Heart left ventricle (tissue), 16 donors: ENCODE data around the gene FUBP3. TPM values are rescaled to one million over a fixed set of nuclear protein-coding genes. Genes with fewer than 3 reads are reported as not detected.

ENCODE experiments used
- ATAC-seq, 4 donors: fragments of 200-7000 bp; cut with Tn5 transposase; one replicate each; pipeline ENCODE4 v1.9.1; 2020 to 2022; ENCODE audit warnings: moderate library complexity in 4 of 4, mild to moderate bottlenecking in 3 of 4, moderate number of reproducible peaks in 1 of 4
- DNase-seq, 5 donors: peaks; one replicate each; pipeline ENCODE4 v3.0.0-alpha.2; 2020
- H3K27ac ChIP-seq, 12 donors: fragments of 200-600 bp; sonication (generic) in 4 of 12; one replicate each; pipeline versions ENCODE4 v1.5.0 to v1.8.0; 2016 to 2022; ENCODE audit warnings: mild to moderate bottlenecking in 2 of 12
- H3K27me3 ChIP-seq, 9 donors: fragments of 200-600 bp; sonication (generic) in 2 of 9; one replicate each; pipeline versions ENCODE4 v1.5.1 to v1.8.0; 2016 to 2022; ENCODE audit warnings: mild to moderate bottlenecking in 3 of 9
- H3K36me3 ChIP-seq, 9 donors: fragments of 200-600 bp; sonication (generic) in 2 of 9; one replicate each; pipeline versions ENCODE4 v1.5.0 to v1.8.0; 2018 to 2022; ENCODE audit warnings: mild to moderate bottlenecking in 2 of 9
- H3K4me1 ChIP-seq, 12 donors: fragments of 200-600 bp; sonication (generic) in 4 of 12; one replicate each; pipeline versions ENCODE4 v1.5.0 to v1.8.0; 2016 to 2022; ENCODE audit warnings: mild to moderate bottlenecking in 3 of 12
- H3K4me3 ChIP-seq, 12 donors: fragments of 200-600 bp; sonication (generic) in 4 of 12; one replicate each; pipeline versions ENCODE4 v1.5.0 to v1.8.0; 2017 to 2022; ENCODE audit warnings: mild to moderate bottlenecking in 9 of 12, moderate library complexity in 4 of 12
- H3K9me3 ChIP-seq, 12 donors: fragments of 200-600 bp; sonication (generic) in 4 of 12; one replicate each; pipeline versions ENCODE4 v1.5.0 to v1.8.0; 2016 to 2022; ENCODE audit warnings: mild to moderate bottlenecking in 1 of 12
- POLR2A ChIP-seq, 2 donors: fragments of 450-650 bp; IDR thresholded peaks; one replicate each; pipeline ENCODE4 v1.6.1; 2017; ENCODE audit warnings: antibody characterized with exemption in 2 of 2, mild to moderate bottlenecking in 2 of 2, moderate library complexity in 2 of 2
- WGBS, 4 donors: extraction: QIAGEN DNeasy Blood & Tissue Kit in 2 of 4; methylation state at CpG; one replicate each; pipeline versions ENCODE4 v1.1.5 to v1.1.7; 2013 to 2018; 5-methylcytosine and 5-hydroxymethylcytosine counted together
- intact Hi-C, 10 donors: fragments of 100-400 bp; cut with DNase I; formaldehyde crosslinking; loops; one replicate each; pipeline versions ENCODE4 v1.11.1 to v1.14.2; 2022
- polyA plus RNA-seq, 2 donors: library from polyadenylated mRNA; stranded (reverse); fragments of 200-250 nt; gene quantifications; one replicate each; pipeline ENCODE4 v1.2.3, GENCODE V29; 2013
- total RNA-seq, 9 donors: library from RNA; depleted of rRNA in 2 of 9; stranded (reverse); fragments of >200 nt in 2 of 9; fragmentation: NEBNext Ultra II Directional in 3 of 9; extraction: Animal tissue kit (Norgen Biotek cat#: 25700) in 3 of 9; gene quantifications; one replicate each; pipeline versions ENCODE4 v1.1.0 to v1.2.4, GENCODE V29; 2016 to 2023
- TF ChIP-seq, protein P1 (sequence below), 12 donors: fragments of 200-600 bp; sonication (generic) in 4 of 12; IDR thresholded peaks; one replicate each; pipeline versions ENCODE4 v1.5.0 to v1.8.0; 2018 to 2022; ENCODE audit warnings: antibody characterized with exemption in 12 of 12, mild to moderate bottlenecking in 5 of 12
- donor health status: ischemic (EF 13 %, LVEDD 7.1; RV severe dilation, severe dysfunction).
- donor health status: healthy with polysubstance abuse.
- donor health status: DM: no; HTN: yes; CAD: no.
- donor health status: DM: no; HTN: no; CAD: no.
- donor health status: ischemic (EF 25% LVEDD 6.9; RV normal size, moderate dysfunction).
- donor health status: ischemic (EF 25% LVEDD 5.7; RV mildly dilated, moderate dysfunction).
- donor health status: healthy.
- donor health status: DM: yes; HTN: yes; CAD: no.
- donor health status: ischemic (EF 35%, LVEDD 5.7; RV mildly dilated, moderate dysfunction).
- donor health status: nonischemic (EF 11% LVEDD 7.7; RV severe dilation, severe dysfunction).
- donor health status: DM: yes; HTN: yes; CAD: no.
- donor health status: PGD.
- donor health status: ischemic (EF 29% LVEDD 5.4; RV normal size, mild dysfunction).
- donor health status: nonischemic (EF 23%, LVEDD 6.1; RV moderate dilation, normal function).

FUBP3 gene
- total and polyA plus RNA-seq, 11 donors, result 14.4 to 39.5 (median 24.8) TPM

GRCh38 chr9:130542457-130543228, 36.7 kb upstream of the FUBP3 start:
- DNase-seq (no peak), ATAC-seq (no peak)
- H3K36me3 ChIP-seq, result no peaks in the 10 kb centered on the region
- H3K4me3 ChIP-seq, result no peak overlapping the region
- H3K27me3 ChIP-seq, result peaks cover 0 to 37% (median 7%) of the 10 kb centered on the region in 9 donors
- H3K9me3 ChIP-seq, result no peaks in the 10 kb centered on the region
- 68 to 80% (median 69%) methylated on average over 7 of the region's 7 CpGs for WGBS, 4 donors
- TF ChIP-seq, protein P1, sequence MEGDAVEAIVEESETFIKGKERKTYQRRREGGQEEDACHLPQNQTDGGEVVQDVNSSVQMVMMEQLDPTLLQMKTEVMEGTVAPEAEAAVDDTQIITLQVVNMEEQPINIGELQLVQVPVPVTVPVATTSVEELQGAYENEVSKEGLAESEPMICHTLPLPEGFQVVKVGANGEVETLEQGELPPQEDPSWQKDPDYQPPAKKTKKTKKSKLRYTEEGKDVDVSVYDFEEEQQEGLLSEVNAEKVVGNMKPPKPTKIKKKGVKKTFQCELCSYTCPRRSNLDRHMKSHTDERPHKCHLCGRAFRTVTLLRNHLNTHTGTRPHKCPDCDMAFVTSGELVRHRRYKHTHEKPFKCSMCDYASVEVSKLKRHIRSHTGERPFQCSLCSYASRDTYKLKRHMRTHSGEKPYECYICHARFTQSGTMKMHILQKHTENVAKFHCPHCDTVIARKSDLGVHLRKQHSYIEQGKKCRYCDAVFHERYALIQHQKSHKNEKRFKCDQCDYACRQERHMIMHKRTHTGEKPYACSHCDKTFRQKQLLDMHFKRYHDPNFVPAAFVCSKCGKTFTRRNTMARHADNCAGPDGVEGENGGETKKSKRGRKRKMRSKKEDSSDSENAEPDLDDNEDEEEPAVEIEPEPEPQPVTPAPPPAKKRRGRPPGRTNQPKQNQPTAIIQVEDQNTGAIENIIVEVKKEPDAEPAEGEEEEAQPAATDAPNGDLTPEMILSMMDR (IDR thresholded peaks at IDR 0.05), result no peak
- no peak for TF ChIP-seq POLR2A (IDR thresholded peaks at IDR 0.05)
- H3K4me1 ChIP-seq, result peaks cover 0 to 2% (median 0%) of the 10 kb centered on the region in 12 donors
- no peak overlapping the region for H3K27ac ChIP-seq
- intact Hi-C loops, result no loop called here

DNA sequence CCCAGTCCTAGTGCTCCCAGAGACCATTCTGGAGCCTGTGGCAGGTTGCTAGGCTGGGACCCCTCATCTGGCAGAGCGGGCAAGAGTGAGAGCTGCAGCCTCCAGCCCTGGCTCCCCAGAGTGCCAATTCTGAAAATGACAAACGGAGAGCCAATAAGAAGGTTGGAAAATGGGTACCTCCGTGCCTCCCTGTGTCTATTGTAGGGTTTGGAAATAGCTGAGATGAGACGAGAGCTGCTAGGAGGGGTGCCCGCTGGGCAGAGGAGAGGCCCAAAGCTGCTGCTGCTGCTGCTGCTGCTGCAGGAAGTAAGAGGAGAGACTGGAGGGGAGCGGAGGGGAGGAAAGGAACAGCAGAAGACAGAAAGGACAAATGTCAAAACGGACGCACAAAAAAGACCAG, 36.0 kb upstream of the FUBP3 start:
- Histone ChIP-seq H3K27ac (no peak overlapping the region), H3K27me3 (peaks cover 0 to 34% (median 7%) of the 10 kb centered on the region in 9 donors), H3K9me3 (no peaks in the 10 kb centered on the region), H3K4me3 (no peak overlapping the region), H3K4me1 (no peaks in the 10 kb centered on the region), H3K36me3 (no peaks in the 10 kb centered on the region)
- WGBS, 4 donors, result 68 to 81% (median 76%) methylated on average over 8 of the region's 8 CpGs
- no peak for DNase-seq
- no peak for TF ChIP-seq POLR2A (IDR thresholded peaks at IDR 0.05)
- TF ChIP-seq, protein P1 (IDR thresholded peaks at IDR 0.05), result no peak
- no peak for ATAC-seq
- intact Hi-C loops, result no loop called here

GRCh38 chr9:130543859-130544258, 35.5 kb upstream of the FUBP3 start:
- ATAC-seq, result no peak
- WGBS, 4 donors, result 72 to 86% (median 79%) methylated on average over 6 of the region's 6 CpGs

GRCh38 chr9:130544364-130544763, 35.0 kb upstream of the FUBP3 start:
- no peak overlapping the region for H3K27ac ChIP-seq
- no peak overlapping the region for H3K4me3 ChIP-seq
- 59 to 70% (median 65%) methylated on average over 9 of the region's 9 CpGs for WGBS, 4 donors
- H3K4me1 ChIP-seq, result no peaks in the 10 kb centered on the region
- ATAC-seq (no peak), DNase-seq (no peak)
- peaks cover 0 to 6% (median 0%) of the 10 kb centered on the region in 12 donors for H3K9me3 ChIP-seq
- peaks cover 0 to 27% (median 5%) of the 10 kb centered on the region in 9 donors for H3K27me3 ChIP-seq
- H3K36me3 ChIP-seq, result no peaks in the 10 kb centered on the region
- TF ChIP-seq POLR2A (IDR thresholded peaks at IDR 0.05), result no peak
- TF ChIP-seq, protein P1 (IDR thresholded peaks at IDR 0.05), result no peak
- intact Hi-C loops, result no loop called here

More at GRCh38 chr9:130543859-130544258, 35.5 kb upstream of the FUBP3 start:
- TF ChIP-seq, protein P1 (IDR thresholded peaks at IDR 0.05), result no peak
- TF ChIP-seq POLR2A (IDR thresholded peaks at IDR 0.05), result no peak
- Histone ChIP-seq H3K36me3 (no peaks in the 10 kb centered on the region), H3K27me3 (peaks cover 0 to 29% (median 6%) of the 10 kb centered on the region in 9 donors), H3K4me1 (no peaks in the 10 kb centered on the region), H3K27ac (no peak overlapping the region), H3K4me3 (no peak overlapping the region), H3K9me3 (peaks cover 0 to 1% (median 0%) of the 10 kb centered on the region in 12 donors)
- DNase-seq, result no peak
- intact Hi-C loops, result no loop called here
